HepG2 (cell line): ENCODE measurements around the gene CLEC11A. TPM values are rescaled to one million over a fixed set of nuclear protein-coding genes. Genes with fewer than 3 reads are reported as not detected.

Experiments
- ATAC-seq: fragments of 200-7000 bp; cut with Tn5 transposase; 3 replicates; pipeline ENCODE4 v1.9.1; 2020; ENCODE audit warnings: mild to moderate bottlenecking, moderate library complexity
- BruUV-seq: library from RNA; stranded (reverse); fragments of 400-500 nt; replicated peaks from 2 replicates; lab custom pipeline; 2021; lab: Mats Ljungman, UMichigan
- CTCF ChIA-PET: fragments of 300-600 bp; formaldehyde crosslinking; extraction: SDS; loops from one replicate; lab custom pipeline; 2021; ENCODE audit warnings: low total read pairs, inconsistent platforms, low intra/inter-chr PET ratio; lab: Yijun Ruan, JAX
- POLR2A ChIA-PET: fragments of 350-600 bp; sonication (Branson Sonifier 250); formaldehyde crosslinking; loops from one replicate; lab custom pipeline; 2020; ENCODE audit warnings: antibody characterized with exemption, inconsistent platforms; lab: Yijun Ruan, JAX
- DNase-seq: peaks from one replicate; pipeline ENCODE4 v3.0.0-alpha.2; 2015; ENCODE audit warnings: low spot score
- FAIRE-seq: peaks from 3 replicates; lab custom pipeline; 2011; peaks lifted over from hg19 to GRCh38; lab: Jason Lieb, UNC
- H2AFZ ChIP-seq: one replicate; pipeline ENCODE4 v1.6.1; 2011; ENCODE audit warnings: low read length, inconsistent platforms
- H3K27ac ChIP-seq: fragments of 300-600 bp; 3 replicates; pipeline ENCODE4 v1.8.0; 2011; ENCODE audit warnings: mixed run types, mild to moderate bottlenecking, mixed read lengths, low read length, inconsistent platforms; ENCODE audit not compliant: insufficient read depth; ENCODE audit errors: extremely low read length
- H3K27me3 ChIP-seq, 2 experiments: fragments of 200-600 bp in 1 of 2; 2 replicates in 1 of 2; 3 replicates in 1 of 2; pipeline versions ENCODE4 v1.6.0 to v1.8.0; 2011; ENCODE audit warnings: low read length in 2 of 2, mild to moderate bottlenecking in 2 of 2, moderate library complexity in 2 of 2, inconsistent platforms in 1 of 2; ENCODE audit not compliant: insufficient read depth in 2 of 2, control insufficient read depth in 1 of 2
- H3K36me3 ChIP-seq, 2 experiments: fragments of 200-600 bp in 1 of 2; replicated peaks in 1 of 2; 2 replicates in 1 of 2; 3 replicates in 1 of 2; pipeline versions ENCODE4 v1.5.1 to v1.8.0; 2011; ENCODE audit warnings: low read length in 2 of 2, inconsistent platforms in 1 of 2; ENCODE audit not compliant: insufficient read depth in 2 of 2, control insufficient read depth in 1 of 2
- H3K4me1 ChIP-seq: 2 replicates; pipeline ENCODE4 v1.5.1; 2012; ENCODE audit warnings: low read length, inconsistent platforms; ENCODE audit not compliant: insufficient read depth
- H3K4me2 ChIP-seq: 2 replicates; pipeline ENCODE4 v1.6.0; 2011; ENCODE audit warnings: low read depth, low read length, inconsistent platforms
- H3K4me3 ChIP-seq, 3 experiments: fragments of 200-600 bp in 1 of 3; sonication (generic), shearing (Covaris generic) in 1 of 3; replicated peaks in 1 of 3; 2 replicates each; pipeline ENCODE4 v1.5.1; 2011 to 2016; ENCODE audit warnings: low read length in 3 of 3, inconsistent platforms in 2 of 3, low read depth in 2 of 3, mild to moderate bottlenecking in 2 of 3, control low read depth in 1 of 3, mixed read lengths in 1 of 3; ENCODE audit not compliant: insufficient read depth in 1 of 3
- H3K79me2 ChIP-seq: one replicate; pipeline ENCODE4 v1.6.1; 2011; ENCODE audit warnings: low read length, inconsistent platforms; ENCODE audit not compliant: insufficient read depth
- H3K9ac ChIP-seq: 2 replicates; pipeline ENCODE4 v1.6.0; 2011; ENCODE audit warnings: mild to moderate bottlenecking, low read depth, low read length, inconsistent platforms; ENCODE audit not compliant: insufficient read depth
- H3K9me3 ChIP-seq: 2 replicates; pipeline ENCODE4 v1.5.1; 2012; ENCODE audit warnings: mild to moderate bottlenecking, low read length
- H4K20me1 ChIP-seq: 2 replicates; pipeline ENCODE4 v1.6.0; 2011; ENCODE audit warnings: inconsistent platforms, mild to moderate bottlenecking, low read length, moderate library complexity; ENCODE audit not compliant: insufficient read depth
- ARNT ChIP-seq: fragments of 450-650 bp; IDR thresholded peaks from 2 replicates; pipeline ENCODE4 v1.6.1; 2017
- BCLAF1 ChIP-seq: fragments of 450-650 bp; IDR thresholded peaks from 2 replicates; pipeline ENCODE4 v1.6.1; 2017; ENCODE audit warnings: mild to moderate bottlenecking
- CCAR2 ChIP-seq: fragments of 200-400 bp; formaldehyde crosslinking; optimal IDR thresholded peaks from 2 replicates; pipeline ENCODE3; 2018; ENCODE audit warnings: low read depth, mild to moderate bottlenecking, low read length, moderate library complexity
- CENPBD1 ChIP-seq: sonication (generic); formaldehyde crosslinking; IDR thresholded peaks from 2 replicates; pipeline ENCODE4 v1.8.0; 2022; ENCODE audit warnings: missing genetic modification reagents, low read depth, mild to moderate bottlenecking, borderline replicate concordance
- GFI1 ChIP-seq: sonication (generic); formaldehyde crosslinking; IDR thresholded peaks from 2 replicates; pipeline ENCODE4 v1.5.0; 2020; ENCODE audit warnings: missing genetic modification reagents, mild to moderate bottlenecking, borderline replicate concordance
- KLF11 ChIP-seq: IDR thresholded peaks from 2 replicates; pipeline ENCODE4 v1.6.1; 2016; ENCODE audit warnings: missing compliant biosample characterization
- NCOA5 ChIP-seq: sonication (generic); formaldehyde crosslinking; IDR thresholded peaks from 2 replicates; pipeline ENCODE4 v1.4.0; 2020; ENCODE audit warnings: missing genetic modification reagents
- NKX3-1 ChIP-seq: sonication (generic); formaldehyde crosslinking; IDR thresholded peaks from 2 replicates; pipeline ENCODE4 v1.5.0; 2020; ENCODE audit warnings: missing genetic modification reagents
- NR2F1 ChIP-seq, 2 experiments: fragments of 450-650 bp in 1 of 2; formaldehyde crosslinking in 1 of 2; IDR thresholded peaks; 2 replicates each; pipeline versions ENCODE4 v1.5.0 to v1.6.1; 2016 to 2020; ENCODE audit warnings: mild to moderate bottlenecking in 1 of 2, missing compliant biosample characterization in 1 of 2, missing genetic modification reagents in 1 of 2, moderate library complexity in 1 of 2
- PHB2 ChIP-seq: fragments of 450-650 bp; IDR thresholded peaks from 2 replicates; pipeline ENCODE4 v1.6.1; 2018; ENCODE audit not compliant: partially characterized antibody
- RBAK ChIP-seq: sonication (generic); formaldehyde crosslinking; IDR thresholded peaks from 2 replicates; pipeline ENCODE4 v1.5.1; 2020; ENCODE audit warnings: mild to moderate bottlenecking, missing genetic modification reagents
- SIN3A ChIP-seq: IDR thresholded peaks from 2 replicates; pipeline ENCODE4 v1.6.1; 2011; ENCODE audit warnings: low read depth, mild to moderate bottlenecking, control low read depth, low read length, borderline replicate concordance
- ZBTB38 ChIP-seq: sonication (generic); formaldehyde crosslinking; IDR thresholded peaks from 2 replicates; pipeline ENCODE4 v1.5.1; 2020; ENCODE audit warnings: mild to moderate bottlenecking, missing genetic modification reagents
- ZNF251 ChIP-seq: sonication (generic); formaldehyde crosslinking; IDR thresholded peaks from 2 replicates; pipeline ENCODE4 v1.9.0; 2021; ENCODE audit warnings: mild to moderate bottlenecking, missing genetic modification reagents
- ZNF441 ChIP-seq: sonication (generic); formaldehyde crosslinking; IDR thresholded peaks from 2 replicates; pipeline ENCODE4 v1.7.0; 2021; ENCODE audit warnings: missing genetic modification reagents, borderline replicate concordance
- ZNF580 ChIP-seq: IDR thresholded peaks from 2 replicates; pipeline ENCODE4 v1.6.1; 2016; ENCODE audit warnings: low read depth, borderline replicate concordance
- WGBS: methylation state at CpG from one replicate; pipeline ENCODE4 v1.1.6; 2017; ENCODE audit warnings: low lambda C conversion rate; 5-methylcytosine and 5-hydroxymethylcytosine counted together
- in situ Hi-C: cut with HindIII; loops from 2 replicates; pipeline ENCODE4 v1.10.0; 2017; ENCODE audit warnings: low pct_unique_long_range_greater_than_20kb; ENCODE audit not compliant: extremely low pct_ligation_motif_present
- intact Hi-C: fragments of 100-400 bp; cut with micrococcal nuclease; formaldehyde crosslinking; loops from one replicate; pipeline ENCODE4 v1.10.0; 2022; ENCODE audit not compliant: unreplicated experiment
- polyA plus RNA-seq, 8 experiments: library from polyadenylated mRNA; depleted of rRNA in 3 of 8; stranded (reverse) in 7 of 8; unstranded in 1 of 8; fragments of >200 nt; fragmentation: Illumina TruSeq in 4 of 8; extraction: Trizol in 4 of 8; gene quantifications; 2 replicates each; pipeline versions ENCODE4 v1.2.1 to v1.2.3, GENCODE V29; 2011 to 2016; ENCODE audit warnings: low read depth in 4 of 8, missing spikeins in 1 of 8, mixed read lengths in 1 of 8; ENCODE audit not compliant: insufficient read depth in 1 of 8
- total RNA-seq, 5 experiments: library from RNA; depleted of rRNA; stranded (reverse); fragments of >200 nt; fragmentation: Illumina TruSeq; extraction: Trizol; gene quantifications; 2 replicates each; pipeline ENCODE4 v1.2.3, GENCODE V29; 2016; ENCODE audit warnings: low read depth in 1 of 5
- TF ChIP-seq, protein P1 (sequence below): sonication (generic); formaldehyde crosslinking; IDR thresholded peaks from 2 replicates; pipeline ENCODE4 v1.4.0; 2020; ENCODE audit warnings: mild to moderate bottlenecking, low read depth, missing genetic modification reagents
- TF ChIP-seq, protein P2 (sequence below): IDR thresholded peaks from 2 replicates; pipeline ENCODE4 v1.6.1; 2016; ENCODE audit warnings: missing genetic modification reagents, missing compliant biosample characterization
- TF ChIP-seq, protein P3 (sequence below): sonication (generic); formaldehyde crosslinking; IDR thresholded peaks from 2 replicates; pipeline ENCODE4 v1.5.1; 2020; ENCODE audit warnings: missing genetic modification reagents, mild to moderate bottlenecking, borderline replicate concordance

CLEC11A gene
- total and polyA plus RNA-seq, 2 of the 13 experiments (the other 11 are each of a cell fraction or from before 2014, with no cell fraction given), result not detected

DNA sequence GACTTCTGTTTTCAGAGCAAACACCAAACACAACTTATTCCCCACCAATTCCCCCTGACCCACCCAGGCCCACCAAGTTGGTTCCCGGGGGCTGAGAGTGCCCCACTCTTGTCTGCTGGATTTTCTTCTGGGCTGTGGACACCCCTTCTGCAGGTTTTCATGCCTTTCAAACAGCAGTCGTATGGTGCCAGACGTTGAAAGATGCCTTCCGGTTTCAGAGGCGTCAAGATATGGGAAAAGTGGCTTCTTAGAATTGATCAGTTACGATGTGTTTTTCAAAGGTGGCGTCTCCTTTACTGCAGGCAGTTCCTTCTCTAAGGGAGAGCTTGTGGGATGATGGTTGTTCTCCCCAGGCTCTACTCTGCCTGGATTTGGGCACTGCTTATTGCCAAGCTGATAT, 12.7 kb downstream of the CLEC11A start:
- H3K9me3 ChIP-seq, result no peaks in the 10 kb centered on the region
- ATAC-seq, result no peak
- TF ChIP-seq CENPBD1 (CRISPR knock-in tag), result no peak
- TF ChIP-seq PHB2, result no peak
- TF ChIP-seq GFI1 (CRISPR knock-in tag), result no peak
- no peak for TF ChIP-seq ZBTB38 (CRISPR knock-in tag)
- TF ChIP-seq, protein P1, sequence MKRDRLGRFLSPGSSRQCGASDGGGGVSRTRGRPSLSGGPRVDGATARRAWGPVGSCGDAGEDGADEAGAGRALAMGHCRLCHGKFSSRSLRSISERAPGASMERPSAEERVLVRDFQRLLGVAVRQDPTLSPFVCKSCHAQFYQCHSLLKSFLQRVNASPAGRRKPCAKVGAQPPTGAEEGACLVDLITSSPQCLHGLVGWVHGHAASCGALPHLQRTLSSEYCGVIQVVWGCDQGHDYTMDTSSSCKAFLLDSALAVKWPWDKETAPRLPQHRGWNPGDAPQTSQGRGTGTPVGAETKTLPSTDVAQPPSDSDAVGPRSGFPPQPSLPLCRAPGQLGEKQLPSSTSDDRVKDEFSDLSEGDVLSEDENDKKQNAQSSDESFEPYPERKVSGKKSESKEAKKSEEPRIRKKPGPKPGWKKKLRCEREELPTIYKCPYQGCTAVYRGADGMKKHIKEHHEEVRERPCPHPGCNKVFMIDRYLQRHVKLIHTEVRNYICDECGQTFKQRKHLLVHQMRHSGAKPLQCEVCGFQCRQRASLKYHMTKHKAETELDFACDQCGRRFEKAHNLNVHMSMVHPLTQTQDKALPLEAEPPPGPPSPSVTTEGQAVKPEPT (CRISPR knock-in tag), result no peak
- no peak for TF ChIP-seq ZNF251
- no peak for TF ChIP-seq KLF11
- no peak for TF ChIP-seq ZNF580
- no peak for TF ChIP-seq ZNF441 (CRISPR knock-in tag)
- TF ChIP-seq CCAR2, result no peak
- TF ChIP-seq SIN3A, result no peak
- TF ChIP-seq RBAK, result no peak
- no peak for TF ChIP-seq BCLAF1
- TF ChIP-seq ARNT, result no peak
- TF ChIP-seq NCOA5, result no peak
- TF ChIP-seq, protein P2, sequence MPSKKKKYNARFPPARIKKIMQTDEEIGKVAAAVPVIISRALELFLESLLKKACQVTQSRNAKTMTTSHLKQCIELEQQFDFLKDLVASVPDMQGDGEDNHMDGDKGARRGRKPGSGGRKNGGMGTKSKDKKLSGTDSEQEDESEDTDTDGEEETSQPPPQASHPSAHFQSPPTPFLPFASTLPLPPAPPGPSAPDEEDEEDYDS (CRISPR knock-in tag), result no peak
- TF ChIP-seq NR2F1 (CRISPR knock-in tag; IDR thresholded peaks at IDR 0.05), result no peak
- TF ChIP-seq, protein P3, sequence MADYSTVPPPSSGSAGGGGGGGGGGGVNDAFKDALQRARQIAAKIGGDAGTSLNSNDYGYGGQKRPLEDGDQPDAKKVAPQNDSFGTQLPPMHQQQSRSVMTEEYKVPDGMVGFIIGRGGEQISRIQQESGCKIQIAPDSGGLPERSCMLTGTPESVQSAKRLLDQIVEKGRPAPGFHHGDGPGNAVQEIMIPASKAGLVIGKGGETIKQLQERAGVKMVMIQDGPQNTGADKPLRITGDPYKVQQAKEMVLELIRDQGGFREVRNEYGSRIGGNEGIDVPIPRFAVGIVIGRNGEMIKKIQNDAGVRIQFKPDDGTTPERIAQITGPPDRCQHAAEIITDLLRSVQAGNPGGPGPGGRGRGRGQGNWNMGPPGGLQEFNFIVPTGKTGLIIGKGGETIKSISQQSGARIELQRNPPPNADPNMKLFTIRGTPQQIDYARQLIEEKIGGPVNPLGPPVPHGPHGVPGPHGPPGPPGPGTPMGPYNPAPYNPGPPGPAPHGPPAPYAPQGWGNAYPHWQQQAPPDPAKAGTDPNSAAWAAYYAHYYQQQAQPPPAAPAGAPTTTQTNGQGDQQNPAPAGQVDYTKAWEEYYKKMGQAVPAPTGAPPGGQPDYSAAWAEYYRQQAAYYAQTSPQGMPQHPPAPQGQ (CRISPR knock-in tag), result no peak
- TF ChIP-seq NKX3-1 (CRISPR knock-in tag), result no peak
- H3K36me3 ChIP-seq, result no peaks in the 10 kb centered on the region
- H2AFZ ChIP-seq, result no peak overlapping the region
- H3K9ac ChIP-seq, result no peak overlapping the region
- in situ Hi-C loops, result no loop called here
- DNase-seq, result no peak
- CTCF ChIA-PET, result no interaction called here
- H4K20me1 ChIP-seq, result no peaks in the 10 kb centered on the region
- intact Hi-C loops, result no loop called here
- H3K4me3 ChIP-seq, result no peak overlapping the region
- no peaks in the 10 kb centered on the region for H3K4me1 ChIP-seq
- POLR2A ChIA-PET, result no interaction called here
- H3K4me2 ChIP-seq, result no peak overlapping the region
- FAIRE-seq, result no peak
- H3K27ac ChIP-seq, result no peak overlapping the region
- no peaks in the 10 kb centered on the region for H3K79me2 ChIP-seq
- 15% methylated on average over 7 of the region's 7 CpGs for WGBS
- H3K27me3 ChIP-seq, result peaks cover 2 to 8% of the 10 kb centered on the region in 2 experiments; a peak in 2 of 5 replicates
- BruUV-seq, result no TSS peak
